Measurements from ENCODE around the gene COL8A2.
"Not testable (repeated sequence)": the region's sequence is repeated elsewhere in the genome, so short reads cannot be mapped to it uniquely, and the experiment has no call there.

COL8A2 gene

GRCh38 chr1:36125129-36125991, at the start of gene COL8A2:
Gene COL8A2, minus strand, starts transcription at chr1:36125222. Its CDS starts 24,980 bp downstream, at chr1:36100242.
- peak; percentile 22 for DNase-seq

- peak; percentile 59 for DNase-seq
These were observed 49.7 kb upstream of the COL8A2 start for GRCh38 chr1:36174713-36175112.

DNA sequence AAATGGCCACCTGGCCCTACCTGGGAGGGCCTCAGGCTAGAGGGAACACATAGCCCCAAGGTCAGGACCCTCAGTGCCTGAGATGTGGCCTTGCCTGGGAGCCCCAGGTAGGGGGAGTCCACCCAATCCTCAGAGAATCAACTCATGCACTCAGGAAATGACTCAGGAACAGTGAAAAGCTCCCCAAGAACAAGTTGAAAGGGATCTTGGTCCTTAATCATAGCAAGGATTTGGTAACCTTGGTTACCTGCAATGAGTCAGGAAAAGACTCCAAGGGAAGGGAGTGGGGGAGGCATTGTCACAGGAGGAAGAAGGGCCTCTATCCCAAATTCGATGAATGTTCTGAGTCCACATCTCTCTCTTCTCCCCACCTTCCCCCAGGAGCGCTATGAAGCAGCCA, 48.0 kb upstream of the COL8A2 start:
- DNase-seq = no peak

GRCh38 chr1:36172017-36172747, 47.2 kb upstream of the COL8A2 start:
- no peak for DNase-seq

- DNase-seq = no peak
These were observed 45.8 kb upstream of the COL8A2 start for GRCh38 chr1:36170643-36171412.

GRCh38 chr1:36168514-36168913, 43.5 kb upstream of the COL8A2 start:
- DNase-seq = no peak

DNA sequence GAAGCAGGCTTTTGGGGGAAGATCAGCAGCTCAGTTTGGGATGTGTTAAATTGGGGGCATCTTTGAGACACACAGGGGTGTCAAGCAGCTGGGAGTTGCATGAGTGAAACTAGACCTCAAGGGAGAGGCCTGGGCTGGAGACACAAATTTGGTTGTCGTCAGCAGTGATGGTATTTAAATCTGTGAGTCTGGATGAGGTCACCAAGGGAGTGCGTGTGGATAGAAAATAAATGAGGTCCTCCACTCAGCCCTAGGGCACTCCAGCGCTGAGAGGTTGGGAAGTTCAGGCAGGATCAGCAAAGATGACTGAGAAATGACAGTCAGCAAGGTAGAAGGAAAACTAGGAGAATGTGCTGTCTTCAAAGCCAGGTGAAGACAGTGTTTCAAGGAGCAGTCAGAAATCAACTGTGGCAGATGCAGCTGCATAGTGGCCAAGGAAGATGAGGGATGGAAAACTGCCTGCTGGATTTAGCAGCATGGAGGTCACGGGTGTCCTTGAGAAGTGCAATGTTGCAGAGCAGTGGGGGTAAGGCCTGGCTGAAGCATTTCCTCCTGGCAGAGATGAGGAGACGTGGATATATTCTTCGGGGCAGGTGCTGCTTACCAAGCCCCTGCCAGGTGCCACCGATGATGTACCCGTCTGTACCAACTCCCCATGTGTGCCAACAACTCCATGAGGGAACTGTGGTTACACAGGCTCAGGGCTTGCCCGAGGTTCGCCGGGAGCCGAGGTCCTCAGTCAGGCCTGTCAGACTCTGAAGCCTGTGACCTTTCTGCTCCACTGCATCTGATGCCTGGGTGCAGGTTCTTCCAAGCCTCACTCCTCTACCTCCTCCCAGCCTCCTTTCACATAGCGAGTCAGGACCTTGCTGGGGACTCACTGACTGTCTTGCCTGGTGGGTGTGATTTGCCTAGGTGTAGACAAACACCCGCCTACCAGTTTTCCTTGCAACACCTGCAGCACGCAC, 42.2 kb upstream of the COL8A2 start:
- DNase-seq = no peak

DNA sequence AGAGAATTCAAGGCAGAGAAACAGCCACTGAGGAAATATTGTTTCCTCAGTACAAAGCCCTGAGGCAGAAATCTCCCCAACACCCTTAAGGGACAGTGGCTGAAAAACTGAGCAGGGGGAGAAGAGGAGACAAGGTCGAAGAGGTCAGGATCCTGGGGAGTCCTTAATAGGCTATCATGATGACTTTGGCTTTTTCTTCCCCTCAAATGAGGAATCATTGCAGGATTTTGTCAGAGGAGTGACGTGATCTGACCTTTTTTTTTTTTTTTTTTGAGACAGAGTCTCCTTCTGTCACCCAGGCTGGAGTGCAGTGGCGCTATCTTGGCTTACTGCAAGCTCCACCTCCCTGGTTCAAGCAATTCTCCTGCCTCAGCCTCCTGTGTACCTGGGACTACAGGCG, 41.1 kb upstream of the COL8A2 start:
- no peak for DNase-seq

DNA sequence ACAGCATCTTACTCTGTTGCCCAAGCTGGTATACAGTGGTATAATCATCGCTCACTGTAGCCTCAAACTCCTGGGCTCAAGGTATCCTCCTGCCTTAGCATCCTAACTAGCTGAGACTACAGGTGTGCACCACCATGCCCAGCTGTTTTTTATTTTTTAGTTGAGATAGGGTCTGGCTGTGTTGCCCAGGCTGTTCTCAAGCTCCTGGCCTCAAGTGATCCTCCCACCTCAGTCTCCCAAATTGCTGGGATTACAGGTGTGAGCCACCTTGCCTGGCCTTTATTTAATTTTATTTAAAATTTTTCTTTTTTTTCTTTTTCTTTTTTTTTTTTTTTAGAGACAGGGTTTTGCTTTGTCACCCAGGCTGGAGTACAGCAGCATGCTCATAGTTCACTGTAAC, 40.1 kb upstream of the COL8A2 start:
- no peak for DNase-seq

DNA sequence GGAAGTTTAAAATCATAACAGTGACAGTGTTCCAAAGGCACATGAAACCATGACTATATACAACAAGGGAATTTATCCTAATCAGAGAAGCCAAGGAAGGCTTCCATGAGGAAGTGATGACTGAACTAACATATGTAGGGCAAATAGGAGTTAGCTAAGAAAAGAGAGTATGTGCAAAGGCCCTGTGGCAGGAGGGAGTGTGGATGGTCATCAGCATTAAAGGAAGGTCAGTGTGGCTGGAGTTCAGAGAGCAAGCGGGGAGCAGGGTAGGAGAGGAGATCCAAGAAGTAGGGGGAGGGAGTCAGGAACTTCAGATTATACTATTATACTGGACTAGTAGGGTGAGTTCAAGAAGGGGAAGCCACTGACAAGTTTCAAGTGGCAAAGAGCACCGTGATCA, 39.3 kb upstream of the COL8A2 start:
- no peak for DNase-seq

- DNase-seq = no peak
These were observed 38.4 kb upstream of the COL8A2 start for GRCh38 chr1:36163426-36163825.

DNA sequence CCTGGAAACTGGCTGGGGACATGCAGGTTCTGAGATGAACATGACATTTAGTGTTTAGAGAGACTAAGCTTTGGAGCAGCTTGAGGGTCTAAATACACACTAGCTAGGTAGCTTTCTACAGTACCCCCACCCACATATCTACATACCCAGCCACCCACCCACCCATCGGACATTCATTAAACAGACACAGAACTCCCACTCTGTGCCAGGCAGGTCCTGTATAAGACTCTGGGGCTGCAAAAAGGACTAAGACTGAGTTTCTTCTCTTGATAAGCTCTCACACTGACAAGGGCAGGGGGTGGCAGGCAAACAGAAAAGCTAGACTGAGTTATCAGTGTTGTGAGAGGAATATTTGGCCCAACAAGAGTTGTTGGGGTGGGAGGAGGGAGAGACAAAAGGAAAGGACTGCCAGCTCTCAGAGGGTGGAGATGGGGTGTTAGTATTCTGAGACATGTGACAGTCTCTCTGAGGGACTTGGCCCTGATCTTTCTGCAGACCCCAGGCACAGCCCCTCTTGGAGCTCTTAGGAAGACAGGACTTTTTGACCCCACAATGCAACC, 37.7 kb upstream of the COL8A2 start:
- DNase-seq = no peak

GRCh38 chr1:36161641-36162531, 36.9 kb upstream of the COL8A2 start:
- DNase-seq = no peak

GRCh38 chr1:36160949-36161485, 36.0 kb upstream of the COL8A2 start:
- peak; percentile 6 for DNase-seq

DNA sequence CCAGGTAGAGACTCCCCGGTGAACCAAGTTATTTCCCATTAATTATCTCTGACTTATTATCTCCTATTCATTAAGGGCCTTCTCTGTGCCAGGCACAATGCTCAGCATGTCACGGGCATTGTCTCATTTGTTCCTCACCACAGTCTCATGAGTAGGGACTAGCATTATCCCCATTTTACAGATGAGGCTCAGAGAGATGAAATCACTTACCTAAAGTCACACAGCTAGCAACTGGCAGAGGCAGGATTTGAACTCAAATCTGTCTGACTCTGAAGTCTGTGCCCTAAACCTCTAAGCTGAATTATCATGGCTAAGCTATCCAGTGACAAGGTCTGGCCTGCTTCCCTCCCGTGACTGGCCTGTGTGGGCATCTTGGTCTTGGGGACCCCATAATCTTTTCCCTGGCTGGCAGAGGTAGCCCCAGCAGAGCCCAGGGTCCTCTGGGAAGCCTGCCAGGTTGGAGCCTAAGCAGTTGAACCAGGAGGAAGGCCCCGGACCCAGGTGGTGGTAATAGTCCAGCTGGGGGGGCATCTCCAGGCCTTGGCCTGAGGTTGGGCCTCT, 35.4 kb upstream of the COL8A2 start:
- no peak for DNase-seq

DNA sequence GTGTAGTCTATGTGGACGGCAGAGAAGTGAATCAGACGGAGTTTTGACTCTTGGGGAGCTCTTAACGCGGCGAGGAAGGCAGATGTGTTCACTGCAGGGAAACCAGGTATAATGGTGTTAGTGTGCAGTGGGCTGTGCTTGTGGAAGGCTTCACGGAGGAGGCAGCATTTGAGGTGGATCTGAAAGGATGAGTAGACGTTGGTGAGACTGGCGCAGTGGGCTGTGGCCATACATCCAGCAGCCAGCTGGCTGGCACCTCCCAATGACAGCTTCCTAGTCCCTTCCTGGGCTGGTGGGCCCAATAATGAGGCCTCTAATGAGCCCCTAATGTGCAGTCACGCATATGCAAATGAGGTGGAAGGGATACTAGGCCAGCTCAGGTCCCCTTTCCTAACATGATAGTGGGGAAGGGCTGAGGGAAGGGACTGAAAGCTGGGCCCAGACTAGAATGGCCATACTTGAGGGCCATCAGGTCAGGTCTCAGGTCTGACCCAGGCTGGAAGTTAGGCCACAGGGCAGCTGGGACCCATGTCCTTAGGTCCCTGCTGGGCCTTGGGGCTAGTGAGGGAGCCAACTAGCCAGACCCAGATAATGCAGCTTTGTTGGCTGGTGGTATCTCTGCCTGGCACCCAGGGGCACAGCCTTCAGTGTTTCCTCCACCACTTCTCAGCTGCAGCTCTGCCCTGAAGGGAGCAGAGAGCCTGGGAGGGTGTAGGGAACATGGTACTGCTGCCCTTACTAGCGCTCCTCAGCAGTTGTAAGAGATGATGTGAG, 34.8 kb upstream of the COL8A2 start:
- DNase-seq = no peak

DNA sequence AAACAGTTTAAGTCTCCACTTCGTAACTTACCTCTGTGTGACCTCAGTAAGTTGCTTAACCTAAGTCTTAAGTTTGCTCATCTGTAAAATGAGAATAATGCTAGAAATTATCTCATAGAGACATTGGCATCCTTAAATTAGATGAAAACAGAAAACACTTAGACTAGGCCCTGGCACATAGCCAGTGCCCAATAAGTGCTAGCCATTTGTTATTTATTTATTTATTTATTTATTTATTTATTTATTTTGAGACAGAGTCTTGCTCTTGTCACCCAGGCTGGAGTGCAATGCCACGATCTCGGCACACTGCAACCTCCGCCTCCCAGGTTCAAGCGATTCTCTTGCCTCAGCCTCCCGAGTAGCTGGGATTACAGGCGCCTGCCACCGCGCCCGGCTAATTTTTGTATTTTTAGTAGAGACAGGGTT, 33.8 kb upstream of the COL8A2 start:
- not testable (repeated sequence) for DNase-seq

DNA sequence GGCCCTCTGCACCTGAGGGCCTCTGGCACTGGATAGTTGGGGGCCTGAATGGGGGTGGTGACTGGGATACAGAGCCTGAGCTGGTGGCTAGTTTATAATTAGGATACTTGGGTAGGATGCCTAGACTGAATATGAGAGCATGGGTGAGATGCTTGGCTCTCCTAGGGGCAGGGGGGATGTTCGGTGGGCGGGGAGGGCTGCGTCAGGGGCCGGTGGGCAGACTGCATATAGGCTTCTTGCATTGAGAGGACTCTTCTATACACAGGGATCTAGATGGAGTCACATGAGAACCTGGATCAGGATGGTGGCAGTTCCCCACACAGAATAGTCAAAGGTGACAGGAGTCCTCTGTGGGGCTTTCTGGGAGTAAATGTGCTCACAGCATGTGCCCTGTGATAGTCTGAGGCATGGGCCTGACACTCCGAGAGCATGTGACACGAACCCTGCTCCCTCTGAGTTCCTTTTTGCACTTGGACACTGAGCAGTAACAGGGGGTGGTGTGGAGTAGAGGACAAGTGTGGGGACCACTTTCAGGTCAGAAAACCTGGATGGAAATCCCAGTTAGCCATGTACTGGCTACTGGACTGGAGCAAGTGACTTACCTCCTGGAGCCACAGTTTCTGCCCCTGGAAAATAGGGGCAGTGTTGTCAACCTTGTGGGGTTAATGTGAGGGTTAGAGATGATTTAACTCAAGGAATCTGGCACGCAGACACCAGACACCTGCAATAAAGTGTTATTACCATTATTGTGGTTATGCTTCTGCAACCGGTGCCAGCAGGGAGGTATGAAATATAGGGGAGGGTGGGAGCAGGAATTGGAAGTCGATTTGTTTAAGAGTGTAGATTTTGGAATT, 33.2 kb upstream of the COL8A2 start:
- DNase-seq = no peak
